ENCODE measurements around the gene LGALS7. TPM values are rescaled to one million over a fixed set of nuclear protein-coding genes. Genes with fewer than 3 reads are reported as not detected.

LGALS7 gene
- total and polyA plus RNA-seq, 2 of the 13 experiments (the other 11 are each of a cell fraction or from before 2014, with no cell fraction given), result 0.73 TPM; not detected in 1

DNA sequence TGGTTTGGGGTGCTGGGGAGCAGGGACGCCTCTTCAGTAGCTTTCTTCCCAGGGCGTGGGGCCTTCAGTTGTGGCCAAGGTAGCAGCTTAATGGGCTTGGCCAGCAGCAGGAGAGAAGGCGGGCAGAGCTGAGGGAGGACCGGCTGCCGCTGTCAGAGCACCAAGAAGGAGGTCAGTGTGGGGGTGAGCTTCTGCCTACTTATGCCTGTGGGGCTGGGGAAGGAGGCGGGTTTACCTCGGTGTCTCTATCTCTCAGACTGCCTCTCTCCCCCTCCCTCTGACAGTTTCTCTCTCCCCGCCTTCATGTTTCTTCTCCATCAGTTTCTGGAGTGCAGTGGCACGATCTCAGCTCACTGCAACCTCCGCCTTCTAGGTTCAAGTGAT is 29.0 kb downstream of the LGALS7 start, which contains the start of gene CAPN12:
Gene CAPN12, minus strand, starts transcription at position 177 of the 384 bp plus-strand sequence. CDS start 309 bp downstream, outside the sequence.
- no peak within 1 kb of the TSS for H3K27ac ChIP-seq (ENCODE audit: extremely low read length, insufficient read depth, low read length)
- POLR2A ChIA-PET, result interaction anchor here (0.7 to 1.0 kb wide), 2 partner anchors 78 to 187 kb away, joined by 3 read pairs; partner anchors contain the start of genes MRPS12 and SARS2
- no peak within 1 kb of the TSS; a peak in 1 of 6 replicates for H3K4me3 ChIP-seq (replicated peaks in 1 of 3; ENCODE audit: insufficient read depth in 1 of 3, low read depth in 2 of 3, low read length in 3 of 3)
- TF ChIP-seq ZBTB7A (CRISPR knock-in tag; IDR thresholded peaks at IDR 0.05) (0 out of 2 replicates have a peak, but pooled peaks have one; percentile 36), ZMYM3 (CRISPR knock-in tag; IDR thresholded peaks at IDR 0.05) (peak; percentile 45), ZNF564 (CRISPR knock-in tag; IDR thresholded peaks at IDR 0.05) (no peak)
- DNase-seq (ENCODE audit: low spot score), result no peak
- H3K4me1 ChIP-seq (ENCODE audit: insufficient read depth, low read length), result peaks cover 31% of the 10 kb centered on the region
- BruUV-seq (replicated peaks), result no TSS peak
- H3K79me2 ChIP-seq (ENCODE audit: insufficient read depth, low read length), result no peaks in the 10 kb centered on the region
- no peaks in the 10 kb centered on the region for H4K20me1 ChIP-seq (ENCODE audit: insufficient read depth, low read length)
- 86% methylated on average over 10 of the region's 10 CpGs for WGBS (ENCODE audit: low lambda C conversion rate)
- no peak within 1 kb of the TSS for H2AFZ ChIP-seq (ENCODE audit: low read length)
- H3K9me3 ChIP-seq (ENCODE audit: low read length), result no peaks in the 10 kb centered on the region
- in situ Hi-C loops (cut with HindIII; ENCODE audit: extremely low pct_ligation_motif_present, low pct_unique_long_range_greater_than_20kb) (loop anchor here (5.0 to 25.0 kb wide), 2 partner anchors 88 to 168 kb away; partner anchors contain the start of genes CCER2 and ECH1), intact Hi-C loops (cut with micrococcal nuclease; ENCODE audit: unreplicated experiment) (no loop called here)
- H3K27me3 ChIP-seq (ENCODE audit: control insufficient read depth in 1 of 2, insufficient read depth in 2 of 2, low read length in 2 of 2), result no peaks in the 10 kb centered on the region
- CTCF ChIA-PET (ENCODE audit: low intra/inter-chr PET ratio, low total read pairs), result no interaction called here
- no peak for ATAC-seq
- FAIRE-seq, result no peak
- 0 out of 2 replicates have a peak within 1 kb of the TSS, but pooled peaks have one; percentile 29 for H3K9ac ChIP-seq (ENCODE audit: insufficient read depth, low read depth, low read length)
- H3K4me2 ChIP-seq (ENCODE audit: low read depth, low read length), result no peak within 1 kb of the TSS
- no peaks in the 10 kb centered on the region for H3K36me3 ChIP-seq (replicated peaks in 1 of 2; ENCODE audit: control insufficient read depth in 1 of 2, insufficient read depth in 2 of 2, low read length in 2 of 2)

DNA sequence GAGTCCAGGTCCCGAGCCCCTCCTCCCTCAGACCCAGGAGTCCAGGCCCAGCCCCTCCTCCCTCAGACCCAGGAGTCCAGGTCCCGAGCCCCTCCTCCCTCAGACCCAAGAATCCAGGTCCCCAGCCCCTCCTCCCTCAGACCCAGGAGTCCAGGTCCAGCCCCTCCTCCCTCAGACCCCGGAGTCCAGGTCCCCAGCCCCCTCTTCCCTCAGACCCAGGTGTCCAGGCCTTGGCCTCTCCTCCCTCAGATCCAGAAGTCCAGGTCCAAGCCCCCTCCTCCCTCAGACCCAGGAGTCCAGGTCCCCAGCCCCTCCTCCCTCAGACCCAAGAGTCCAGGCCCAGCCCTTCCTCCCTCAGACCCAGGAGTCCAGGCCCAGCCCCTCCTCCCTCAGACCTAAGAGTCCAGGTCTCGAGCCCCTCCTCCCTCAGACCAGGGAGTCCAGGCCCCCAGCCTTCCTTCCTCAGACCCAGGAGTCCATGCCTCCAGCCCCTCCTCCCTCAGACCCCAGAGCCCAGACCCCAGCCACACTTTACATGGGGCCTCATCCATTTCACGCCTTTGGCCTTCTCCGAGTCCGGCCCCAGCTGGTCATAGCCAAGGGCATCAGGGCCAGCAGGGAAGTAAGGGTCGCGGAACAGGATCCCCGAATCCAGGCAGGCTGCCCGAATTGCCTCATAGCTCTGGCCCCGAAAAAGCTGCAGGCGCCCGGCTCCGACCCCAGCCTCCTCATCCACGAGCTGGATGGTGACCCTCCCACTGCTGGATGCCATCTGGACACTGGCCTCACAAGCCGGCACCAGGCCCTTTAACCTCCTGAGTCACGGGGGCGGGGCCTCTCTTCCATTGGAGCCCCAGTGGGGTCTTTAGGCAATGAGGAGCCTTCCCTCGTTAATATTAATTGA is 29.7 kb downstream of the LGALS7 start:
- H3K27me3 ChIP-seq (ENCODE audit: control insufficient read depth in 1 of 2, insufficient read depth in 2 of 2, low read length in 2 of 2), result no peaks in the 10 kb centered on the region
- peak overlapping the region; percentile 39; the same call in 1 of the 2 replicates for H3K9ac ChIP-seq (ENCODE audit: insufficient read depth, low read depth, low read length)
- DNase-seq (ENCODE audit: low spot score), result no peak
- H3K9me3 ChIP-seq (ENCODE audit: low read length), result no peaks in the 10 kb centered on the region
- H3K79me2 ChIP-seq (ENCODE audit: insufficient read depth, low read length), result no peaks in the 10 kb centered on the region
- WGBS (ENCODE audit: low lambda C conversion rate), result 68% methylated on average over 11 of the region's 20 CpGs
- no peak; the same call in 1 of the 3 replicates for ATAC-seq
- H3K4me2 ChIP-seq (ENCODE audit: low read depth, low read length), result peak overlapping the region; percentile 15; the same call in 1 of the 2 replicates
- in situ Hi-C loops (cut with HindIII; ENCODE audit: extremely low pct_ligation_motif_present, low pct_unique_long_range_greater_than_20kb) (loop anchor here (5.0 to 25.0 kb wide), 2 partner anchors 89 to 169 kb away; partner anchors contain the start of genes CCER2 and ECH1), intact Hi-C loops (cut with micrococcal nuclease; ENCODE audit: unreplicated experiment) (no loop called here)
- FAIRE-seq, result no peak
- H3K27ac ChIP-seq (ENCODE audit: extremely low read length, insufficient read depth, low read length), result no peak overlapping the region
- no peak overlapping the region for H2AFZ ChIP-seq (ENCODE audit: low read length)
- no peaks in the 10 kb centered on the region for H4K20me1 ChIP-seq (ENCODE audit: insufficient read depth, low read length)
- ChIA-PET CTCF (ENCODE audit: low intra/inter-chr PET ratio, low total read pairs) (no interaction called here), POLR2A (interaction anchor here (0.7 to 1.0 kb wide), 2 partner anchors 78 to 187 kb away, joined by 3 read pairs; partner anchors contain the start of genes MRPS12 and SARS2)
- H3K36me3 ChIP-seq (replicated peaks in 1 of 2; ENCODE audit: control insufficient read depth in 1 of 2, insufficient read depth in 2 of 2, low read length in 2 of 2), result no peaks in the 10 kb centered on the region
- peaks cover 31% of the 10 kb centered on the region for H3K4me1 ChIP-seq (ENCODE audit: insufficient read depth, low read length)
- BruUV-seq (replicated peaks), result no TSS peak
- H3K4me3 ChIP-seq (replicated peaks in 1 of 3; ENCODE audit: insufficient read depth in 1 of 3, low read depth in 2 of 3, low read length in 3 of 3), result no peak overlapping the region; a peak in 1 of 6 replicates
- peak; percentile 71 for TF ChIP-seq AGO1 (IDR thresholded peaks at IDR 0.05; ENCODE audit: low read depth, low read length, poor library complexity, severe bottlenecking)
- TF ChIP-seq, protein P1, sequence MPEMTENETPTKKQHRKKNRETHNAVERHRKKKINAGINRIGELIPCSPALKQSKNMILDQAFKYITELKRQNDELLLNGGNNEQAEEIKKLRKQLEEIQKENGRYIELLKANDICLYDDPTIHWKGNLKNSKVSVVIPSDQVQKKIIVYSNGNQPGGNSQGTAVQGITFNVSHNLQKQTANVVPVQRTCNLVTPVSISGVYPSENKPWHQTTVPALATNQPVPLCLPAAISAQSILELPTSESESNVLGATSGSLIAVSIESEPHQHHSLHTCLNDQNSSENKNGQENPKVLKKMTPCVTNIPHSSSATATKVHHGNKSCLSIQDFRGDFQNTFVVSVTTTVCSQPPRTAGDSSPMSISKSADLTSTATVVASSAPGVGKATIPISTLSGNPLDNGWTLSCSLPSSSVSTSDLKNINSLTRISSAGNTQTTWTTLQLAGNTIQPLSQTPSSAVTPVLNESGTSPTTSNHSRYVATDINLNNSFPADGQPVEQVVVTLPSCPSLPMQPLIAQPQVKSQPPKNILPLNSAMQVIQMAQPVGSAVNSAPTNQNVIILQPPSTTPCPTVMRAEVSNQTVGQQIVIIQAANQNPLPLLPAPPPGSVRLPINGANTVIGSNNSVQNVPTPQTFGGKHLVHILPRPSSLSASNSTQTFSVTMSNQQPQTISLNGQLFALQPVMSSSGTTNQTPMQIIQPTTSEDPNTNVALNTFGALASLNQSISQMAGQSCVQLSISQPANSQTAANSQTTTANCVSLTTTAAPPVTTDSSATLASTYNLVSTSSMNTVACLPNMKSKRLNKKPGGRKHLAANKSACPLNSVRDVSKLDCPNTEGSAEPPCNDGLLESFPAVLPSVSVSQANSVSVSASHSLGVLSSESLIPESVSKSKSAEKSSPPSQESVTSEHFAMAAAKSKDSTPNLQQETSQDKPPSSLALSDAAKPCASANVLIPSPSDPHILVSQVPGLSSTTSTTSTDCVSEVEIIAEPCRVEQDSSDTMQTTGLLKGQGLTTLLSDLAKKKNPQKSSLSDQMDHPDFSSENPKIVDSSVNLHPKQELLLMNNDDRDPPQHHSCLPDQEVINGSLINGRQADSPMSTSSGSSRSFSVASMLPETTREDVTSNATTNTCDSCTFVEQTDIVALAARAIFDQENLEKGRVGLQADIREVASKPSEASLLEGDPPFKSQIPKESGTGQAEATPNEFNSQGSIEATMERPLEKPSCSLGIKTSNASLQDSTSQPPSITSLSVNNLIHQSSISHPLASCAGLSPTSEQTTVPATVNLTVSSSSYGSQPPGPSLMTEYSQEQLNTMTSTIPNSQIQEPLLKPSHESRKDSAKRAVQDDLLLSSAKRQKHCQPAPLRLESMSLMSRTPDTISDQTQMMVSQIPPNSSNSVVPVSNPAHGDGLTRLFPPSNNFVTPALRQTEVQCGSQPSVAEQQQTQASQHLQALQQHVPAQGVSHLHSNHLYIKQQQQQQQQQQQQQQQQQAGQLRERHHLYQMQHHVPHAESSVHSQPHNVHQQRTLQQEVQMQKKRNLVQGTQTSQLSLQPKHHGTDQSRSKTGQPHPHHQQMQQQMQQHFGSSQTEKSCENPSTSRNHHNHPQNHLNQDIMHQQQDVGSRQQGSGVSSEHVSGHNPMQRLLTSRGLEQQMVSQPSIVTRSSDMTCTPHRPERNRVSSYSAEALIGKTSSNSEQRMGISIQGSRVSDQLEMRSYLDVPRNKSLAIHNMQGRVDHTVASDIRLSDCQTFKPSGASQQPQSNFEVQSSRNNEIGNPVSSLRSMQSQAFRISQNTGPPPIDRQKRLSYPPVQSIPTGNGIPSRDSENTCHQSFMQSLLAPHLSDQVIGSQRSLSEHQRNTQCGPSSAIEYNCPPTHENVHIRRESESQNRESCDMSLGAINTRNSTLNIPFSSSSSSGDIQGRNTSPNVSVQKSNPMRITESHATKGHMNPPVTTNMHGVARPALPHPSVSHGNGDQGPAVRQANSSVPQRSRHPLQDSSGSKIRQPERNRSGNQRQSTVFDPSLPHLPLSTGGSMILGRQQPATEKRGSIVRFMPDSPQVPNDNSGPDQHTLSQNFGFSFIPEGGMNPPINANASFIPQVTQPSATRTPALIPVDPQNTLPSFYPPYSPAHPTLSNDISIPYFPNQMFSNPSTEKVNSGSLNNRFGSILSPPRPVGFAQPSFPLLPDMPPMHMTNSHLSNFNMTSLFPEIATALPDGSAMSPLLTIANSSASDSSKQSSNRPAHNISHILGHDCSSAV (CRISPR knock-in tag; IDR thresholded peaks at IDR 0.05; ENCODE audit: borderline replicate concordance), result no peak
- peak; percentile 45; the same call in 1 of the 2 replicates for TF ChIP-seq MTA1 (CRISPR knock-in tag; IDR thresholded peaks at IDR 0.05; ENCODE audit: borderline replicate concordance)

Data from HepG2 (cell line).